Immature natural killer cell (primary cell): ENCODE data around the gene NRIP3. TPM values are rescaled to one million over a fixed set of nuclear protein-coding genes. Genes with fewer than 3 reads are reported as not detected.
"Not testable (repeated sequence)": the region's sequence is repeated elsewhere in the genome, so short reads cannot be mapped to it uniquely, and the experiment has no call there.

Source experiments
- DNase-seq, 3 donors: peaks; one replicate each; pipeline ENCODE4 v3.0.0; 2022; ENCODE audit warnings: mixed read lengths in 1 of 3
- H3K27ac Mint-ChIP-seq, 6 donors: one replicate each; pipeline ENCODE4 v1.8.0; 2020; ENCODE audit warnings: mixed read lengths in 6 of 6, mild to moderate bottlenecking in 5 of 6, inconsistent platforms in 4 of 6, moderate library complexity in 3 of 6
- H3K27me3 Mint-ChIP-seq, 3 donors: one replicate each; pipeline ENCODE4 v1.8.0; 2020 to 2021; ENCODE audit warnings: low read depth in 3 of 3, mild to moderate bottlenecking in 3 of 3, mixed read lengths in 3 of 3, moderate library complexity in 3 of 3, inconsistent platforms in 1 of 3
- H3K36me3 Mint-ChIP-seq, 3 donors: one replicate each; pipeline ENCODE4 v1.8.0; 2020; ENCODE audit warnings: mixed read lengths in 3 of 3, inconsistent platforms in 2 of 3, mild to moderate bottlenecking in 2 of 3
- H3K4me1 Mint-ChIP-seq, 2 donors: one replicate each; pipeline ENCODE4 v1.8.0; 2020; ENCODE audit warnings: inconsistent platforms in 2 of 2, mild to moderate bottlenecking in 2 of 2, mixed read lengths in 2 of 2, moderate library complexity in 1 of 2
- H3K4me3 Mint-ChIP-seq, 5 donors: one replicate each; pipeline ENCODE4 v1.8.0; 2020; ENCODE audit warnings: mild to moderate bottlenecking in 5 of 5, mixed read lengths in 5 of 5, inconsistent platforms in 3 of 5, moderate library complexity in 3 of 5
- H3K9me3 Mint-ChIP-seq, 6 donors: one replicate each; pipeline ENCODE4 v1.8.0; 2020; ENCODE audit warnings: mild to moderate bottlenecking in 6 of 6, mixed read lengths in 6 of 6, inconsistent platforms in 4 of 6, moderate library complexity in 3 of 6
- polyA plus RNA-seq, 3 donors: library from polyadenylated mRNA; unstranded; fragments of 300-500 nt; fragmentation: Illumina TruSeq; gene quantifications; one replicate each; pipeline ENCODE4 v1.2.3, GENCODE V29; 2021

NRIP3 gene
- polyA plus RNA-seq, 3 donors from 2014 or later: 0.19 to 1.1 TPM; not detected in 1

GRCh38 chr11:8948886-8949285, 54.9 kb downstream of the NRIP3 start:
- no peaks in the 10 kb centered on the region for H3K4me1 Mint-ChIP-seq
- peaks cover 0 to 3% (median 1%) of the 10 kb centered on the region in 3 donors for H3K27me3 Mint-ChIP-seq
- no peak overlapping the region for H3K27ac Mint-ChIP-seq
- peaks cover 23 to 36% (median 34%) of the 10 kb centered on the region in 3 donors for H3K36me3 Mint-ChIP-seq
- no peak overlapping the region for H3K4me3 Mint-ChIP-seq
- no peak for DNase-seq
- no peaks in the 10 kb centered on the region for H3K9me3 Mint-ChIP-seq

DNA sequence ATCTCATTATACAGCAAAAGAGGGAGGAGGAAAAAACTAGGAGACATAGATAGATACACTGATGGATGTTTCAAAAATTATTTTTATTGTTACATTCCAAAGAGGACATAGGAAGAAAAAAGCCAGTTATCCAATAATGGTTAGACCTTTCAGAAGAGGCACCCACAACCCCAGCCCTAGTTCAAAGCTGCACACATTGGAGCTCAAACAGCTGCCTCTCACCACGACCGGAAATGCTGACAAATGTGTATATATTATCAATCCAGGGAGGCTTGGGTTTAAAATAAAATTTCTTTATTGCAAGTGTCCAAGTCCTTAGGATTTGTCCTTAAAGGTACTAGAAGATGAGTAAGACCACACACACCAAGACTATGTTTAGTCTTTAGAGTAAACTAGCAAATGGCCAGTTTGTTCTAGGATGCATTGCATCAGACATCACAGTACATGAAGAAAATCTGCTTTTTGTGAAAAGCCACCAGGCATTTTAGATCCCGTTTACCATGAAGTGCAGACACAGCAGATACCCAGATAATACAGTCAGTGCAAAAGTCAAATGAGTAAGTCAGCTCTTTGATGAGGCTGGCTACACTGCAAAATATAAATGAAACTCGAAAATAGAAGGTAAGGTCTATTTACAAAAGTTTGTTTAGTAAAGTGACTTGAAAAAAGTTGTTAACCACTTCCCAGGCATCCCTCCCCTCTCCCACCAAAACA, 56.4 kb downstream of the NRIP3 start:
- no peaks in the 10 kb centered on the region for H3K9me3 Mint-ChIP-seq
- no peak overlapping the region for H3K4me3 Mint-ChIP-seq
- DNase-seq: no peak
- no peaks in the 10 kb centered on the region for H3K4me1 Mint-ChIP-seq
- peaks cover 0 to 3% (median 1%) of the 10 kb centered on the region in 3 donors for H3K27me3 Mint-ChIP-seq
- H3K36me3 Mint-ChIP-seq: peaks cover 21 to 27% (median 25%) of the 10 kb centered on the region in 3 donors
- peak overlapping the region in 1 of 6 donors; percentile 48 for H3K27ac Mint-ChIP-seq

GRCh38 chr11:8942518-8943066, 61.2 kb downstream of the NRIP3 start, which contains the start of gene ASCL3:
ASCL3 (minus strand) TSS chr11:8943016; CDS start chr11:8938161, 4,855 bp downstream.
- no peaks in the 10 kb centered on the region for H3K4me1 Mint-ChIP-seq
- DNase-seq: no peak
- peaks cover 0 to 7% (median 3%) of the 10 kb centered on the region in 3 donors for H3K27me3 Mint-ChIP-seq
- peaks cover 7 to 8% (median 8%) of the 10 kb centered on the region in 3 donors for H3K36me3 Mint-ChIP-seq
- H3K9me3 Mint-ChIP-seq: no peaks in the 10 kb centered on the region
- no peak within 1 kb of the TSS for H3K4me3 Mint-ChIP-seq
- no peak within 1 kb of the TSS for H3K27ac Mint-ChIP-seq

GRCh38 chr11:8941341-8942103, 62.3 kb downstream of the NRIP3 start:
- Mint-ChIP-seq H3K27ac (no peak overlapping the region), H3K36me3 (no peaks in the 10 kb centered on the region), H3K4me1 (no peaks in the 10 kb centered on the region), H3K27me3 (peaks cover 0 to 7% (median 3%) of the 10 kb centered on the region in 3 donors), H3K9me3 (no peaks in the 10 kb centered on the region), H3K4me3 (no peak overlapping the region)
- DNase-seq: no peak

GRCh38 chr11:8937659-8938058, 66.1 kb downstream of the NRIP3 start:
- DNase-seq: no peak
- H3K27ac Mint-ChIP-seq: no peak overlapping the region
- no peaks in the 10 kb centered on the region for H3K36me3 Mint-ChIP-seq

DNA sequence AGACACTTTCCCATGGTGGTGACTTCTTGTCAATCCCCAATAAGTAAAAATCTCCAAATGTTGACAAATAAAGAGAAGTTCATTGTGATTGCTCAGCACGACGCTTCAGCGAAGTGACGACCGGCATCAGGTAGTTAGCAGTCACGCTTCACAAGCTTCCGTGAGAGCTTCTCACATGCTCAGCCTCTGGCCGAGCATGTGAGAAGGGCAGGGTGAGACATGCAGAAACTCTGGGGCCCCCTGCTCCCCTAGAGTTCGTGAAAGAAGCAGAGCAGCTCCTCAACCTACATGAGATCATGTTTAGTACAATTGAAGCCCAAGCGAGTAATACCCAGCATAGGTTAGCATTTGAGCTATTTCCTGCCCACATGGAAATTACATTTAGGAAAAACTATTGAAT, 66.6 kb downstream of the NRIP3 start:
- no peaks in the 10 kb centered on the region for H3K4me1 Mint-ChIP-seq
- no peak overlapping the region for H3K27ac Mint-ChIP-seq
- H3K4me3 Mint-ChIP-seq: no peak overlapping the region
- peaks cover 0 to 8% (median 1%) of the 10 kb centered on the region in 3 donors for H3K27me3 Mint-ChIP-seq
- no peaks in the 10 kb centered on the region for H3K9me3 Mint-ChIP-seq
- DNase-seq: no peak
- no peaks in the 10 kb centered on the region for H3K36me3 Mint-ChIP-seq

More at GRCh38 chr11:8937659-8938058, 66.1 kb downstream of the NRIP3 start:
- Mint-ChIP-seq H3K4me1 (no peaks in the 10 kb centered on the region), H3K4me3 (no peak overlapping the region), H3K27me3 (peaks cover 0 to 8% (median 1%) of the 10 kb centered on the region in 3 donors), H3K9me3 (no peaks in the 10 kb centered on the region)

DNA sequence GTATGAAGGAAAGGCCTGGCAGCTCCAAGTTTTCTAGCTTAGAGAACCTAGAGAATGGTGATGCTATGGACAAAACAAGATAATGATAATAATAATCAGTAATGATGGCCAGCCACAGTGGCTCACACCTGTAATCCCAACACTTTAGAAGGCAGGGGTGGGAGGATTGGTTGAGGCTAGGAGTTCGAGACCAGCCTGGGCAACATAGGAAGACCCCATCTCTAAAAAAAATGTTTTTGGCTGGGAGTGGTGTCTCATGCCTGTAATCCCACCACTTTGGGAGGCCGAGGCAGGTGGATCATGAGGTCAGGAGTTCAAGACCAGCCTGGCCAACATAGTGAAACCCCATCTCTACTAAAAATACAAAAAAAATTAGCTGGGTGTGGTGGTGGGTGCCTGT, 68.0 kb downstream of the NRIP3 start:
- H3K27ac Mint-ChIP-seq, H3K9me3 Mint-ChIP-seq, H3K36me3 Mint-ChIP-seq, H3K4me3 Mint-ChIP-seq, H3K4me1 Mint-ChIP-seq, H3K27me3 Mint-ChIP-seq, DNase-seq: not testable (repeated sequence)

- Mint-ChIP-seq H3K36me3 (no peaks in the 10 kb centered on the region), H3K4me3 (no peak overlapping the region), H3K4me1 (no peaks in the 10 kb centered on the region), H3K9me3 (no peaks in the 10 kb centered on the region), H3K27ac (no peak overlapping the region), H3K27me3 (peaks cover 0 to 3% (median 3%) of the 10 kb centered on the region in 3 donors)
- DNase-seq: no peak
Observed at GRCh38 chr11:8934742-8935488, 68.9 kb downstream of the NRIP3 start.

DNA sequence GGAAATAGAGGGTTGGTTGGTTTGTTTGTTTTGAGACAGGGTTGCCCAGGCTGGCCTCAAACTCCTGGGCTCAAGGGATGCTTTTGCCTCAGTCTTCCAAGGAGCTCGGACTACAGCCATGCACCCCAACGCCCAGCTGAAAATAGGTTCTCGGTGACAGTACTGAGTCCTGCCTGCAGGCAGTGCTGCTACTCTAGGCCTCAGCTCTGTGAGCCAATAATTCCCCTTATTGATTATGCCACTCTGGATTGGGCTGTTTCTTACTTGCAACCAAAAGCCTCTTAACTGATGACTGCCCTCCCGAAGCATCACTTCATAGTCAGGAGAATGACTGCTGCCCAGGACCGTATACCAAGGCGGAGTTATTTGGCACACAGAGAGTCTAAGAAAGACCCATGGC, 69.9 kb downstream of the NRIP3 start:
- Mint-ChIP-seq H3K36me3 (no peaks in the 10 kb centered on the region), H3K4me1 (no peaks in the 10 kb centered on the region), H3K9me3 (no peaks in the 10 kb centered on the region), H3K27ac (no peak overlapping the region), H3K27me3 (peaks cover 0 to 3% (median 2%) of the 10 kb centered on the region in 3 donors), H3K4me3 (no peak overlapping the region)
- no peak for DNase-seq

GRCh38 chr11:8932564-8933180, 71.1 kb downstream of the NRIP3 start, which contains the start of gene C11orf16:
C11orf16 (minus strand) TSS chr11:8932947; CDS start chr11:8932308, 639 bp downstream.
- H3K27ac Mint-ChIP-seq: no peak within 1 kb of the TSS
- no peaks in the 10 kb centered on the region for H3K36me3 Mint-ChIP-seq

More at GRCh38 chr11:8932564-8933180, 71.1 kb downstream of the NRIP3 start, which contains the start of gene C11orf16:
- H3K9me3 Mint-ChIP-seq: no peaks in the 10 kb centered on the region
- H3K4me1 Mint-ChIP-seq: no peaks in the 10 kb centered on the region
- H3K4me3 Mint-ChIP-seq: no peak within 1 kb of the TSS
- H3K27me3 Mint-ChIP-seq: peaks cover 0 to 3% (median 2%) of the 10 kb centered on the region in 3 donors
- no peak for DNase-seq
